ENCODE data around the gene ASS1.

Gene ASS1

DNA sequence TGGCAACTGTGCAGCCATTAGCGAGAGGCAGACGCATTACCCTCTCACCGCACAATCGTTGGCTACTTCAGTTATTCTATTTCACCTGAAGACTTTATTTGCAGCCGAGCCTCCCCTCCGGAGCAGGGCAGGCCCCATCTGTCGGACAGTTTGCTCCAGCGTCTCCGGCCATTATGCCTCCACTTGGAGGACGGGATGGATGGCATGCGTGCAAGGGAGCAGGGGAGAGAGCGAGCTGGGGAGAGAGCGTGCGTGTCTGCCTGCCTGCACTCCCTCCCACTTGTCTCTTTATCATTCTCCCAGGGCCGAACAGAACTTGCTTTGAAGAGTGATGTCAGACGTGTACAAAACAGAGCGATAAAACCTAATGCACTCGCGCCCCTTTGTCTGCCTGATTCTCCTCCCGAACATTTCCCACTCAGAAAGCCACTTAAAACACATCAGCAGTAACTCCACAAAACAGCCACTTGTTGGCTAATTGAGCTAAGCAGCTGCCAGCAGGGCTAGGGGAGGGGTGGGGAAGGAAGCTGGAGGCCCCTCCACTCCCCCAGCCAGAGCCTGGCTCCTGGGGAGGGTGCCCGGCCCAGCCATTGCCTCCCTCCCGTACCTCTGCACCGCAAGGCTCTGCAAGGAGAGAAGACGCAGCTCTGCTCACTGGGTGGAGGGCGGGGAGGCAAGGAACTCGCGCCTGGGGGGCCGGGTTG is 91.2 kb downstream of the ASS1 start:
- no peak for DNase-seq (ENCODE audit: low read depth)

DNA sequence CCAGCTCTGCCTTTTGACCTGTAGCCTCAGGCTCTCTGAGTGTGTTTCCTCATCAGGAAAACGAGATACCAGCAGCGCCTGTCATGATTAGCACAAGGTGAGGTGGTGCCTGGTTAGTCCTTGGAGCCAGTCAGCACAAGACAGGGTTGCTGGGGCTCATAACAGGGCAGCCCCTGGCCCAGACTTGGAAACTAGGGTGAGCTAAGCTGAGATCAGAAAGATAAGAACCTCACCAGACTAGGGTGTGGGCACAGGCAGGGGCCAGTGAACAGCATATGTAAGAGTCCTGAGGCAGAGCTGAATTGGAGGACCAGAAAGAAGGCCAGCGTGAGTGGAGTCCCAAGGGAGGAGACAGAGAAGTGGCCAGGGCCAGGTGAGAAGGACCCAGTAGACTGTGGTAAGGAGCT is 91.9 kb downstream of the ASS1 start:
- no peak for DNase-seq (ENCODE audit: low read depth)

DNA sequence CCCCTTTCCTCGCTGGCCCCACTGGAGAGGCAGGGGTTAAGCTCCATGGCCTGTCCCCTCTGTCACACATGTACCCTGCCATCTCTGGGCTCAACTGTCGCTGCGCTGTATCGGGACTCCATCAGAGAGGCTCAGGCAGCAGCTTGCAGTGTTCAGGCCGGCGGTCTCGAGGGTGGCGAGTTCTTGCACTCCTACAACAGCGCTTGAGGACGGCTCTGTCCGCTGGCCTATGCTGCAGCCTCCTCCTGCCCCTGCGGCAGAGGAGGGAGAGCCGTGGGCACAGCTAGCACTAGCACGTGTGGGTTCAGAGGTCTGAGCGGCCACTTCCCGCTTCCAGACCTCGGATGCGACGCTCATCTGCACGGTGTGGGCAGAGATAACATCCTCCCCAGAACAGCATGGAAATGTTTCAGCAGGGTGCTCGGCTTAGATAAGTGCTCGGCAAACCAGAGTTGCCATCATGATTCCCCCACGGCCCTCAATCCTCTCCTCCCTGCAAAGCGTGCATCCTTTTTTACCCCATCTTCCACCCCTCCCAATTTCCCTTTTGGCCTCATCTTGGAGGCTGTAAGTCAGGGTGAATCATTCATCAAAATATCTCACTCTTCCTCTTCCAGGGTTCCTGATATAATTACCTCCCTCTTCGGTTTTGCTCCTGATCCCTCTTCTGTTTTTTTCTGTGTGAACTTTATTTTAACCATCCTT is 92.7 kb downstream of the ASS1 start:
- DNase-seq (ENCODE audit: low read depth) = no peak

DNA sequence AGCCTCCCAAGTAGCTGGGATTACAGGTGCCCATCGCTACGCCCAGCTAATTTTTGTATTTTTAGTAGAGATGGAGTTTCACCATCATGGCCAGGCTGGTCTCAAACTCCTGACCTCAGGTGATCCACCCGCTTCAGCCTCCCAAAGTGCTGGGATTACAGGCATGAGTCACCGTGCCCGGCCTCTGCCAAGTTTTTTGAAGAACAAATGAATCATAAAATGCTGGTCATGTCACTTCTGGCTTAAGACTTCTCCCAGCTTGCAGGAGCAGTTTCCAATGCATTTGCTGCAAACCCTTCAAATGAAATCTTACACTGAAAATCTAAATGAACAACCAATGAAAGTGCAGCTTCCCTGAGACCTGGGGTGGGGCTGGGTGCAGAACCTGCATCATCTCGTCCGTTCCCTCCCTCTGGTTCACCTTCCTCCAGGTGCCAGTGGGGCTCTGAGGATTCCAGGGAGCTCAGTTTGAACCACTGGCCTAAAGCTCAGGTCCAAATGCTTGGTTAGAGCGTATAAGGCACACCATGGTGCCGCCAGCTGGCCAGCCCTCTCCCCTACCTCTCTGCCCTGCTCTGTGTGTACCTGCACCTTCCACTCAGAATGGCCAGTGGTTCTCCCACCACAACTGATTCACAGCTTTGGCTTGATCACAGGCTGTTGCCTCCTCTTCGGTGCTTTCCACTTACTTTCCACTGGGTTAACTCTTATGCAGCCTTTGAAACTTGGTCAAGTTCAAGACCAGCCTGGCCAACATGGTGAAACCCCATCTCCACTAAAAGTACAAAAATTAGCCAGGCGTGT is 94.9 kb downstream of the ASS1 start:
- peak; percentile 41 for DNase-seq (ENCODE audit: low read depth)

DNA sequence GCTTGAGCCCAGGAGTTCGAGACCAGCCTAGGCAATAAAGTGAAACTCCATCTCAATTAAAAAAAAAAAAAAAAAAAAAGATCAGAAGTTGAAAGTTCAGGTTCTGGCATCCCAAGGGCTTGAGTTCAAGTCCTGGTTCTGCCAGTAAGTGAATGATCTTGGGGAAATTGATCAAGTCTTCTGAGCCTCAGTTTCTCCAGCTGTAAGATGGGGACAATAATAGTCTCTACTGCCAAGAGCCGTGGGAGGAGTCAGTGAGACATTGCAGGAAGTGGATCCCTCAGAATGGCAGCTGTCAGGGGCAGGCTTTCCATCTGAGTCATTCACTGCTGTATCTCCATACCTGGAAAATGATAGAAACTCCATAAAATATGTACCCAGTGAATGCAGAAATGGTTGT is 96.8 kb downstream of the ASS1 start:
- DNase-seq (ENCODE audit: low read depth) = no peak

DNA sequence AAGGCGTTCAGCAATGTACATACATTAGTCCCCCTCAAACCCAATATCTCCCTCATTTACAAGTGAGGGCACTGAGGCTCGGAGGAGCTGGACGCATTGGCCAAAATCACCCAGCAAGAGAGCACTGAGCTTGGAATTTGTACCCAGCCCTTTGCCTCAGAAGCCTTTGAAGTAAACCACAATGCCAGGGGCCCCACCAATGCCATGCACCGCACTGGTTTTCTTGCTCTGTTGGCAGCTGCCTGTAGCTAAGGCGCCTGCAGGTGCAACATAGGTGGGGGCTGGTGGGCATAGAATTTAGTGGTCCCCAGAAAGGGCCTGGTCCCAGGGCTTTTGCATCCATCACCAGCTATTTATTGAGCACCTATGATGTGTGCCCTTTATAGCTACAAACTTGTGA is 97.3 kb downstream of the ASS1 start:
- no peak for DNase-seq (ENCODE audit: low read depth)

DNA sequence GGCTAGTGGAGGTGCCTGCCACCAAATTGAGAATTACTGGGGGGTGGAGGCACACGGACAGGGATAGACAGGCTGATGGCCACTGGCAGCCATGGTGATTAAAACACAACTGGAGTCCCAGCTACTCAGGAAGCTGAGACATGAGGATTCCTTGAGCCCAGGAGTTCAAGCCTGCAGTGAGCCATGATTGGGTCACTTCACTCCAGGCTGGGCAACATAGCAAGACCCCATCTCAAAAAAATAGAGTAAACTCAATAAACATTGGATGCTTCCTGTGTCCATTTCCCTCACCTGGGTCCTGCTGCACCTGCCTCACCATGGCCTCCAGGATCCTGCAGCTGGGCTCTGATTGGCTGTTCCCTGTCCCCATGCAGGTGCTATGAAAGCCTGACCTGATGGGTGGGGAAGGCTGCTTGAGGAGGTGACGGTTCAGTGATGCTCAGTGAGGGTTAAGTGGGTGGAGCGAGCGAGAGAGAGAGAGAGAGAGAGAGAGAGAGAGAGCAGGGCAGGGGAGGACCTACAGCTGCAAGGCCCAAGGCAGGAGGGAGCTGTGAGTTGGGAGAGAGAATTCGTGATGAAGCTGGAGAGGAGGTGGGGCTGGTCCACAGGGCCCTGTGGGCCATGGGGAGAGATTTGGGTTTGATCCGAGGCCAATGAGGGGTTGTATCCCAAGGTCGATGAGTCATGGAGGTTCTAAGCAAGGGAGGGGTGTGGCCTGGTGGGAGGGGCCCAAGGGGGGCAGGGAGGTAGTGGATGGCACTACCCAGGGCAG is 97.9 kb downstream of the ASS1 start:
- peak; percentile 22 for DNase-seq (ENCODE audit: low read depth)

DNA sequence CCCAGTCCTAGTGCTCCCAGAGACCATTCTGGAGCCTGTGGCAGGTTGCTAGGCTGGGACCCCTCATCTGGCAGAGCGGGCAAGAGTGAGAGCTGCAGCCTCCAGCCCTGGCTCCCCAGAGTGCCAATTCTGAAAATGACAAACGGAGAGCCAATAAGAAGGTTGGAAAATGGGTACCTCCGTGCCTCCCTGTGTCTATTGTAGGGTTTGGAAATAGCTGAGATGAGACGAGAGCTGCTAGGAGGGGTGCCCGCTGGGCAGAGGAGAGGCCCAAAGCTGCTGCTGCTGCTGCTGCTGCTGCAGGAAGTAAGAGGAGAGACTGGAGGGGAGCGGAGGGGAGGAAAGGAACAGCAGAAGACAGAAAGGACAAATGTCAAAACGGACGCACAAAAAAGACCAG is 98.6 kb downstream of the ASS1 start:
- DNase-seq (ENCODE audit: low read depth) = no peak

DNA sequence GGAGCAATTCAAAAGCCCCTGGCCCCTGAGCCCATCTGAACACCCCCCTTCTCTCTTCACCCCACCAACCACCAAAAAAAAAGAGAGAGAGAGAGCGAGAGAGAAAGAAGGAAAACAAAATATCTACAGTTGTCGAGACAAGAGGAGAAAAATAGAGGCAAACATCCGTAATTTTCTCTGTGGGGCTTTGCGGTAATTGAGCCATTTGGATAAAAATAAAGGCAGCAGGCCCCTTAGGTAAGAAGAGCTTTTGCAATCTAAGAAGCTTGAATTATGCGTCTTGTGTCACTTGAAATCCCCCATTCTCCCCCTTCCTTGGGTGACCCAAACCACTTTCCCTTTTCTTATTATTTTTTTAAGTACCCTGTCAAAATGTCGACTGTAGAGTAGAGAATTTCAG is 99.1 kb downstream of the ASS1 start:
- DNase-seq (ENCODE audit: low read depth) = no peak

DNA sequence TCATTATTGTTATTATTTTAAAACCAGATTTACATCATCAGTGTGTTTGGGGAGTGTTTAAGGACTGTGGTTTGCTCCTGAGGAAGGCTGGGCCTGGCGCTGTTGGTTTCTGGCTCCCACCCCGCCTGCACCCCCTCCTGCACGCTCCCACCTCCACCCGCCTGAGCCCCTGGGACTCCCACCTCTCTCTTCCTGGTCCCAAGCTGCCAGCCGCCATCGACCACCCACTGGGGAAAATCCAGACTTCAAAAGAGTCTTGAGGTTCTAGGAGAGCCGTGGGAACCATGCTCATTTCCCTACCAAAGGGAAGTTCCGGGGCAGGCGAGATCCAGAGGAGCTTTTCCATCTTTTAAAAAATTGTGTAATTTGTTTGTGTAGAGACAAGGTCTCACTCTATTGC is 99.6 kb downstream of the ASS1 start:
- no peak for DNase-seq (ENCODE audit: low read depth)

DNA sequence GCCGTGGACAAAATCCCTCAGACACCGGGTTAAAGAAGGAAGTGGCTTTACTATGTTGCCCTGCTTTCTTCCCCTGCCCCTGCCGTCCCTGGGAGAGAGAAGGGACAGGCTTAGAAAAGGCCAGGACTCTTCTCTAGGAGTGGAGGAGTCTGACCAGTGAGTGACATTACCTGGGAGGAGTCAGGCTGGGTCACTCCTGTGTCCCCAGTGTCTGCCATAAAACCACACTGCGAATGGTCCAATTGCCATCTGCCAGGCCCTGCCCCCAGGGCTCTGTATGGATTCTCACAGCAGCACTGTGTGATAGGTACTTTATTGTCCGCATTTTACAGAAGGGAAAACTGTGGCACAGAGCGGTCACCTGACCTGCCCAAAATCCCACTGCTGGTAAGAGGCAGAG is 103.3 kb downstream of the ASS1 start:
- DNase-seq (ENCODE audit: low read depth) = no peak

DNA sequence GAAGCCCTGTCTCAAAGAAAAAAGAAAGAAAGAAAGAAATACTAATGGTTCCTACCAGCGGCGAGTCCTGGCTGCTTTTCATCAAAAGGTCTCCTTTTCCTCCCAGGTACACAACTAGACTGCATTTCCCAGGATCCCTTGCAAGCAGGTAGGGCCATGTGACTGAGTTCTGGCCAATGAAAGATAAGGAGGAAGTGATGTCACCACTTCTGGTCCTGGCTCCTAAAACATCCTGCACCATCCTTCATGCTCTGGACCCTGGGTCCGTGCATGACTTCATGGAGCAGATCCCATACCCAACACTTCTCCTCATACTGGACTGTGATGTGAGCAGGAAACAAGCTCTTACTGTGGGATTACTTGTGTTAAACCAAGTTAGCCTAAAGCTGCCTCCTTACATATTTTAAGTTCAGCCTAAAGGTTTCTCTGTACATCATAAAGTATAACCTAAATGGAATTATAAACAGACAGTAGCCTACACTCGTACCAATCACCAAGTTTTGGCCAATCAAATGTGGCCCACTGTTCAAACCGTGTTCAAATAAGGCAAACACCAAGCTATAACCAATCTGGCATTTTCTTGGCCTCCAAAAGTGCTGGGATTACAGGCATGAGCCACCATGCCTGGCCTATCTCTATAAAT is 104.5 kb downstream of the ASS1 start:
- no peak for DNase-seq (ENCODE audit: low read depth)

Data from HS-27A (cell line).